Neuronal stem cell (in vitro differentiated cells): Measurements from ENCODE around the gene RIN3.

Experiments used
- DNase-seq: peaks from one replicate; pipeline ENCODE4 v3.0.0-alpha.2; 2013; ENCODE audit warnings: low spot score
- H2AFZ ChIP-seq: one replicate; pipeline ENCODE4 v1.6.1; 2013; ENCODE audit warnings: mild to moderate bottlenecking, low read length, inconsistent platforms
- H2AK5ac ChIP-seq: 2 replicates; pipeline ENCODE4 v1.6.1; 2013; ENCODE audit warnings: low read depth, mild to moderate bottlenecking, inconsistent platforms, low read length, moderate library complexity, mixed read lengths
- H2BK120ac ChIP-seq: 2 replicates; pipeline ENCODE4 v1.6.1; 2013; ENCODE audit warnings: low read depth, mild to moderate bottlenecking, inconsistent platforms, low read length, moderate library complexity, mixed read lengths
- H2BK12ac ChIP-seq: one replicate; pipeline ENCODE4 v1.6.1; 2013; ENCODE audit warnings: low read length, inconsistent platforms
- H2BK15ac ChIP-seq: 2 replicates; pipeline ENCODE4 v1.6.1; 2013; ENCODE audit warnings: mild to moderate bottlenecking, low read length, inconsistent platforms, mixed read lengths
- H2BK5ac ChIP-seq: one replicate; pipeline ENCODE4 v1.6.1; 2013; ENCODE audit warnings: inconsistent platforms, mild to moderate bottlenecking, low read length, moderate library complexity
- H3K14ac ChIP-seq: one replicate; pipeline ENCODE4 v1.6.1; 2013; ENCODE audit warnings: low read length, inconsistent platforms
- H3K18ac ChIP-seq: 2 replicates; pipeline ENCODE4 v1.6.1; 2013; ENCODE audit warnings: low read length, inconsistent platforms
- H3K23ac ChIP-seq: 2 replicates; pipeline ENCODE4 v1.6.1; 2013; ENCODE audit warnings: low read depth, mild to moderate bottlenecking, mixed read lengths, low read length, inconsistent platforms; ENCODE audit not compliant: poor library complexity
- H3K27ac ChIP-seq: replicated peaks from 3 replicates; pipeline ENCODE4 v1.5.1; 2013; ENCODE audit warnings: low read length, inconsistent platforms
- H3K27me3 ChIP-seq, 3 experiments: 2 replicates each; pipeline ENCODE4 v1.6.1; 2013; ENCODE audit warnings: low read length in 3 of 3, mild to moderate bottlenecking in 2 of 3, inconsistent platforms in 1 of 3, low read depth in 1 of 3, mixed read lengths in 1 of 3, moderate library complexity in 1 of 3; ENCODE audit not compliant: control insufficient read depth in 3 of 3, insufficient read depth in 3 of 3
- H3K36me3 ChIP-seq, 2 donors: replicated peaks in 1 of 2; 2 replicates each; pipeline ENCODE4 v1.6.1; 2013; ENCODE audit warnings: low read length in 2 of 2; ENCODE audit not compliant: control insufficient read depth in 2 of 2, insufficient read depth in 2 of 2
- H3K4ac ChIP-seq: 2 replicates; pipeline ENCODE4 v1.6.1; 2013; ENCODE audit warnings: inconsistent platforms, mild to moderate bottlenecking, low read length, moderate library complexity
- H3K4me1 ChIP-seq, 2 donors: 1 replicate in 1 of 2; 2 replicates in 1 of 2; pipeline ENCODE4 v1.6.1; 2013; ENCODE audit warnings: low read length in 2 of 2, low read depth in 1 of 2; ENCODE audit not compliant: control insufficient read depth in 2 of 2, insufficient read depth in 1 of 2
- H3K4me2 ChIP-seq: one replicate; pipeline ENCODE4 v1.6.1; 2013; ENCODE audit warnings: mild to moderate bottlenecking, low read length, inconsistent platforms; ENCODE audit not compliant: insufficient read depth, poor library complexity, severe bottlenecking
- H3K4me3 ChIP-seq, 2 donors: 2 replicates each; pipeline ENCODE4 v1.5.1; 2013; ENCODE audit warnings: low read length in 2 of 2, mild to moderate bottlenecking in 2 of 2, inconsistent platforms in 1 of 2, moderate library complexity in 1 of 2
- H3K79me1 ChIP-seq: one replicate; pipeline ENCODE4 v1.6.1; 2013; ENCODE audit warnings: low read depth, mild to moderate bottlenecking, inconsistent platforms, low read length, moderate library complexity
- H3K9ac ChIP-seq: one replicate; pipeline ENCODE4 v1.6.1; 2013; ENCODE audit warnings: mild to moderate bottlenecking, low read depth, low read length, inconsistent platforms; ENCODE audit not compliant: poor library complexity
- H3K9me3 ChIP-seq, 2 donors: replicated peaks in 1 of 2; 2 replicates each; pipeline versions ENCODE3 to v1.6.1; 2013; ENCODE audit warnings: low read length in 2 of 2, mild to moderate bottlenecking in 2 of 2, inconsistent platforms in 1 of 2, low read depth in 1 of 2, mixed read lengths in 1 of 2, moderate library complexity in 1 of 2; ENCODE audit not compliant: control insufficient read depth in 2 of 2, insufficient read depth in 1 of 2
- H4K8ac ChIP-seq: one replicate; pipeline ENCODE4 v1.6.1; 2013; ENCODE audit warnings: low read depth, mild to moderate bottlenecking, inconsistent platforms, low read length, moderate library complexity
- H4K91ac ChIP-seq: one replicate; pipeline ENCODE4 v1.6.1; 2013; ENCODE audit warnings: low read length, low read depth, mild to moderate bottlenecking, inconsistent platforms; ENCODE audit not compliant: poor library complexity
- WGBS, 2 donors: extraction: QIAGEN DNeasy Blood & Tissue Kit; methylation state at CpG; one replicate each; pipeline ENCODE4 v1.1.7; 2013; ENCODE audit warnings: missing lambda C conversion rate in 2 of 2, mixed read lengths in 1 of 2; ENCODE audit not compliant: insufficient read length in 2 of 2, insufficient replicate concordance in 1 of 2; ENCODE audit errors: extremely low coverage in 2 of 2; 5-methylcytosine and 5-hydroxymethylcytosine counted together

The RIN3 gene

GRCh38 chr14:92683041-92683440 lies 169.5 kb downstream of the RIN3 start:
- Histone ChIP-seq H3K4me1 (peaks cover 0 to 2% of the 10 kb centered on the region in 2 donors), H2BK5ac (no peak overlapping the region)
- no CpG with 5 or more reads among the region's 8 CpGs for WGBS, 2 donors

GRCh38 chr14:92684801-92685560 lies 171.4 kb downstream of the RIN3 start:
- H3K23ac ChIP-seq = no peak overlapping the region
- peak overlapping the region; percentile 39 for H2BK5ac ChIP-seq
- peak overlapping the region; percentile 79 for H2AK5ac ChIP-seq
- DNase-seq = no peak
- H3K9ac ChIP-seq = peak overlapping the region; percentile 60
- peaks cover 0 to 28% (median 11%) of the 10 kb centered on the region in 3 experiments for H3K27me3 ChIP-seq
- H3K4me2 ChIP-seq = no peak overlapping the region
- H3K18ac ChIP-seq = peak overlapping the region; percentile 38
- H2AFZ ChIP-seq = no peak overlapping the region
- peaks cover 0 to 4% of the 10 kb centered on the region in 2 donors for H3K4me1 ChIP-seq
- H3K79me1 ChIP-seq = no peaks in the 10 kb centered on the region
- peaks cover 0 to 3% of the 10 kb centered on the region in 2 donors for H3K36me3 ChIP-seq
- H2BK12ac ChIP-seq = no peak overlapping the region
- WGBS, 2 donors = no CpG with 5 or more reads among the region's 21 CpGs
- H3K4ac ChIP-seq = no peak overlapping the region
- H3K14ac ChIP-seq = peak overlapping the region; percentile 27
- no peak overlapping the region for H4K91ac ChIP-seq
- no peak overlapping the region for H3K27ac ChIP-seq
- no peak overlapping the region for H2BK120ac ChIP-seq
- no peak overlapping the region for H2BK15ac ChIP-seq
- no peak overlapping the region for H3K4me3 ChIP-seq
- no peaks in the 10 kb centered on the region for H3K9me3 ChIP-seq
- no peak overlapping the region for H4K8ac ChIP-seq

More at GRCh38 chr14:92683041-92683440, 169.5 kb downstream of the RIN3 start:
- peaks cover 0 to 16% (median 8%) of the 10 kb centered on the region in 3 experiments for H3K27me3 ChIP-seq
- no peak overlapping the region for H3K4ac ChIP-seq
- H3K36me3 ChIP-seq = peaks cover 0 to 3% of the 10 kb centered on the region in 2 donors
- H3K4me2 ChIP-seq = no peak overlapping the region
- no peak overlapping the region for H3K14ac ChIP-seq
- H2BK12ac ChIP-seq = no peak overlapping the region
- no peak overlapping the region for H3K18ac ChIP-seq
- DNase-seq = no peak
- H2AK5ac ChIP-seq = no peak overlapping the region
- H2AFZ ChIP-seq = no peak overlapping the region
- no peak overlapping the region for H3K23ac ChIP-seq
- no peak overlapping the region for H4K91ac ChIP-seq
- H3K79me1 ChIP-seq = no peaks in the 10 kb centered on the region
- H3K4me3 ChIP-seq = no peak overlapping the region
- H3K9ac ChIP-seq = no peak overlapping the region
- no peak overlapping the region for H2BK120ac ChIP-seq
- no peak overlapping the region for H4K8ac ChIP-seq
- H3K27ac ChIP-seq = no peak overlapping the region
- H2BK15ac ChIP-seq = no peak overlapping the region
- H3K9me3 ChIP-seq = no peaks in the 10 kb centered on the region

GRCh38 chr14:92685784-92686355 lies 172.3 kb downstream of the RIN3 start:
- Histone ChIP-seq H3K27me3 (peaks cover 0 to 30% (median 11%) of the 10 kb centered on the region in 3 experiments), H2BK120ac (no peak overlapping the region), H2BK5ac (peak overlapping the region; percentile 39), H3K79me1 (no peaks in the 10 kb centered on the region), H4K8ac (no peak overlapping the region), H2AFZ (no peak overlapping the region), H2AK5ac (peak overlapping the region; percentile 63), H3K23ac (no peak overlapping the region), H3K18ac (no peak overlapping the region), H3K4me3 (no peak overlapping the region), H3K4me2 (no peak overlapping the region), H3K14ac (no peak overlapping the region), H3K36me3 (peaks cover 0 to 3% of the 10 kb centered on the region in 2 donors), H4K91ac (no peak overlapping the region), H2BK12ac (no peak overlapping the region), H3K9me3 (no peaks in the 10 kb centered on the region), H3K27ac (no peak overlapping the region), H3K9ac (no peak overlapping the region), H3K4me1 (peaks cover 0 to 4% of the 10 kb centered on the region in 2 donors), H2BK15ac (no peak overlapping the region), H3K4ac (no peak overlapping the region)
- WGBS, 2 donors = no CpG with 5 or more reads among the region's 4 CpGs
- DNase-seq = no peak

- no peaks in the 10 kb centered on the region for H3K9me3 ChIP-seq
- no peaks in the 10 kb centered on the region for H3K79me1 ChIP-seq
- H3K4me2 ChIP-seq = peak overlapping the region; percentile 14
- no peak overlapping the region for H3K23ac ChIP-seq
- no peak overlapping the region for H3K14ac ChIP-seq
- peak overlapping the region; percentile 45 for H3K9ac ChIP-seq
- no peak overlapping the region for H2BK5ac ChIP-seq
- peaks cover 0 to 30% (median 11%) of the 10 kb centered on the region in 3 experiments for H3K27me3 ChIP-seq
- H4K8ac ChIP-seq = no peak overlapping the region
- no peak overlapping the region for H2AK5ac ChIP-seq
- no peak overlapping the region for H2BK120ac ChIP-seq
- DNase-seq = no peak
- H3K18ac ChIP-seq = peak overlapping the region; percentile 89
- no peak overlapping the region for H3K27ac ChIP-seq
- H4K91ac ChIP-seq = no peak overlapping the region
- H2BK12ac ChIP-seq = no peak overlapping the region
- peaks cover 0 to 3% of the 10 kb centered on the region in 2 donors for H3K36me3 ChIP-seq
- no peak overlapping the region for H3K4me3 ChIP-seq
- H2AFZ ChIP-seq = peak overlapping the region; percentile 87
- H3K4ac ChIP-seq = no peak overlapping the region
- WGBS, 2 donors = no CpG with 5 or more reads among the region's 9 CpGs
- peaks cover 0 to 4% of the 10 kb centered on the region in 2 donors for H3K4me1 ChIP-seq
- no peak overlapping the region for H2BK15ac ChIP-seq
These were observed 172.9 kb downstream of the RIN3 start for GRCh38 chr14:92686411-92686899.
